Prostate gland (tissue), 2 donors: ENCODE results near the gene ALDH7A1.

Source experiments
- POLR2A ChIP-seq: fragments of 450-650 bp; IDR thresholded peaks from one replicate; pipeline ENCODE4 v1.6.1; 2016; ENCODE audit warnings: antibody characterized with exemption, mild to moderate bottlenecking
- POLR2AphosphoS5 ChIP-seq: sonication (generic); formaldehyde crosslinking; IDR thresholded peaks from one replicate; pipeline ENCODE4 v1.6.1; 2017; ENCODE audit warnings: antibody characterized with exemption
- TF ChIP-seq, protein P1 (sequence below), 4 experiments: fragments of 200-600 bp in 2 of 4; fragments of 450-650 bp in 2 of 4; sonication (generic) in 2 of 4; IDR thresholded peaks; 1 replicate in 3 of 4; 2 replicates in 1 of 4; pipeline ENCODE4 v1.5.1; 2016 to 2019; ENCODE audit warnings: antibody characterized with exemption in 4 of 4, mild to moderate bottlenecking in 2 of 4, moderate library complexity in 2 of 4

DNA sequence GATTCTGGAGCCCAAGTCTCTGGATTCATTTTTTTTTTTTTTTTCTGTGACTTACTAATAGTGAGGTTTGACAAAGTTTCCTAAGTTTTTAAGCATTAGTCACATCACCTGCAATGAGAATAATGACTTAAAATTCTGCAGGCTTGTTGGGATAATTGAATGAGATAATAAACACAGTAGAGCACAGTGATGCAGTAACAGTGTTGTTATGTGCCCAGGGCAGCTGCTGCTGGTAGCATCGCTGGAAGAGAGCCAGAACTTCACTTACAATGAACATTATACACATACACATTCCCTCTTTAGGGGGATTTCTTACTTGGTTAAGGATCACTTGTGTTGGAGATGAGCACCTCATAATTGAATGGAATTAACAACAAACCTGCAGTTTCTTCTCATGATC lies 78.9 kb downstream of the ALDH7A1 start:
- TF ChIP-seq, protein P1, sequence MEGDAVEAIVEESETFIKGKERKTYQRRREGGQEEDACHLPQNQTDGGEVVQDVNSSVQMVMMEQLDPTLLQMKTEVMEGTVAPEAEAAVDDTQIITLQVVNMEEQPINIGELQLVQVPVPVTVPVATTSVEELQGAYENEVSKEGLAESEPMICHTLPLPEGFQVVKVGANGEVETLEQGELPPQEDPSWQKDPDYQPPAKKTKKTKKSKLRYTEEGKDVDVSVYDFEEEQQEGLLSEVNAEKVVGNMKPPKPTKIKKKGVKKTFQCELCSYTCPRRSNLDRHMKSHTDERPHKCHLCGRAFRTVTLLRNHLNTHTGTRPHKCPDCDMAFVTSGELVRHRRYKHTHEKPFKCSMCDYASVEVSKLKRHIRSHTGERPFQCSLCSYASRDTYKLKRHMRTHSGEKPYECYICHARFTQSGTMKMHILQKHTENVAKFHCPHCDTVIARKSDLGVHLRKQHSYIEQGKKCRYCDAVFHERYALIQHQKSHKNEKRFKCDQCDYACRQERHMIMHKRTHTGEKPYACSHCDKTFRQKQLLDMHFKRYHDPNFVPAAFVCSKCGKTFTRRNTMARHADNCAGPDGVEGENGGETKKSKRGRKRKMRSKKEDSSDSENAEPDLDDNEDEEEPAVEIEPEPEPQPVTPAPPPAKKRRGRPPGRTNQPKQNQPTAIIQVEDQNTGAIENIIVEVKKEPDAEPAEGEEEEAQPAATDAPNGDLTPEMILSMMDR (IDR thresholded peaks at IDR 0.05) = no peak
- TF ChIP-seq POLR2AphosphoS5 (no peak), POLR2A (no peak)
